Measurements from ENCODE around the gene SKIL. TPM values are rescaled to one million over a fixed set of nuclear protein-coding genes. Genes with fewer than 3 reads are reported as not detected.

Gene SKIL
- total RNA-seq, 4 donors from 2014 or later: 24.9 to 50.6 (median 30.4) TPM

DNA sequence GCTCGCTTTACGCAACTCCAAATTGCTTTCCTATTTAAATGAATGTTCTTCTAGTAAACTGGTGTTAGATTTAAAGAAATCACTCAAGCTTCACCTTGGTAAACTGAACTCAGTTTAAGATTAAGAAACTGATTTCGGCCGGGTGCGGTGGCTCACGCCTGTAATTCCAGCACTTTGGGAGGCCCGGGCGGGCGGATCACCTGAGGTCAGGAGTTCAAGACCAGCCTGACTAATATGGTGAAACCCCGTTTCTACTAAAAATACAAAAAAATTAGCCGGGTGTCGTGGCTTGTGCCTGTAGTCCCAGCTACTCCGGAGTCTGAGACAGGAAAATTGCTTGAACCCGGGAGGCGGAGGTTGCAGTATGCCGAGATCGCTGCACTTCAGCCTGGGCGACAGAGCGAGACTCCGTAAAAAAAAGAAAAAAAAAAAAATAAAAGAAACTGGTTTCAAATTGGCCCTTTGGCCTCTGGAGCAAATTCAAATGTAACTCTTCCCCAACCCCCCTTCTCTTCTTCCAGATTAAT is 1.7 kb downstream of the SKIL start:
- no peak for DNase-seq (ENCODE audit: low spot score in 2 of 2)
- H3K4me1 ChIP-seq: peaks cover 46% of the 10 kb centered on the region
- no peaks in the 10 kb centered on the region for H3K36me3 ChIP-seq
- TF ChIP-seq POLR2A (IDR thresholded peaks at IDR 0.05) (no peak), POLR2AphosphoS5 (IDR thresholded peaks at IDR 0.05) (no peak), EP300 (IDR thresholded peaks at IDR 0.05) (no peak)
- TF ChIP-seq, protein P1, sequence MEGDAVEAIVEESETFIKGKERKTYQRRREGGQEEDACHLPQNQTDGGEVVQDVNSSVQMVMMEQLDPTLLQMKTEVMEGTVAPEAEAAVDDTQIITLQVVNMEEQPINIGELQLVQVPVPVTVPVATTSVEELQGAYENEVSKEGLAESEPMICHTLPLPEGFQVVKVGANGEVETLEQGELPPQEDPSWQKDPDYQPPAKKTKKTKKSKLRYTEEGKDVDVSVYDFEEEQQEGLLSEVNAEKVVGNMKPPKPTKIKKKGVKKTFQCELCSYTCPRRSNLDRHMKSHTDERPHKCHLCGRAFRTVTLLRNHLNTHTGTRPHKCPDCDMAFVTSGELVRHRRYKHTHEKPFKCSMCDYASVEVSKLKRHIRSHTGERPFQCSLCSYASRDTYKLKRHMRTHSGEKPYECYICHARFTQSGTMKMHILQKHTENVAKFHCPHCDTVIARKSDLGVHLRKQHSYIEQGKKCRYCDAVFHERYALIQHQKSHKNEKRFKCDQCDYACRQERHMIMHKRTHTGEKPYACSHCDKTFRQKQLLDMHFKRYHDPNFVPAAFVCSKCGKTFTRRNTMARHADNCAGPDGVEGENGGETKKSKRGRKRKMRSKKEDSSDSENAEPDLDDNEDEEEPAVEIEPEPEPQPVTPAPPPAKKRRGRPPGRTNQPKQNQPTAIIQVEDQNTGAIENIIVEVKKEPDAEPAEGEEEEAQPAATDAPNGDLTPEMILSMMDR (IDR thresholded peaks at IDR 0.05): no peak
- no peaks in the 10 kb centered on the region for H3K27me3 ChIP-seq
- H3K4me3 ChIP-seq: peak overlapping the region; percentile 62
- no peak overlapping the region for H3K27ac ChIP-seq
- WGBS: 84% methylated on average over 20 of the region's 20 CpGs
- H3K9me3 ChIP-seq: no peaks in the 10 kb centered on the region

DNA sequence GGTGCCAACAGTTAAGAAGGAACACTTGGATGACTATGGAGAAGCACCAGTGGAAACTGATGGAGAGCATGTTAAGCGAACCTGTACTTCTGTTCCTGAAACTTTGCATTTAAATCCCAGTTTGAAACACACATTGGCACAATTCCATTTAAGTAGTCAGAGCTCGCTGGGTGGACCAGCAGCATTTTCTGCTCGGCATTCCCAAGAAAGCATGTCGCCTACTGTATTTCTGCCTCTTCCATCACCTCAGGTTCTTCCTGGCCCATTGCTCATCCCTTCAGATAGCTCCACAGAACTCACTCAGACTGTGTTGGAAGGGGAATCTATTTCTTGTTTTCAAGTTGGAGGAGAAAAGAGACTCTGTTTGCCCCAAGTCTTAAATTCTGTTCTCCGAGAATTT is 3.0 kb downstream of the SKIL start:
- no peak for TF ChIP-seq POLR2A (IDR thresholded peaks at IDR 0.05)
- TF ChIP-seq, protein P1 (IDR thresholded peaks at IDR 0.05): no peak
- no peak for TF ChIP-seq POLR2AphosphoS5 (IDR thresholded peaks at IDR 0.05)
- no peak for TF ChIP-seq EP300 (IDR thresholded peaks at IDR 0.05)
- Histone ChIP-seq H3K4me1 (peaks cover 48% of the 10 kb centered on the region), H3K27ac (no peak overlapping the region), H3K36me3 (no peaks in the 10 kb centered on the region), H3K9me3 (no peaks in the 10 kb centered on the region), H3K4me3 (no peak overlapping the region), H3K27me3 (no peaks in the 10 kb centered on the region)
- 90% methylated on average over 5 of the region's 5 CpGs for WGBS
- DNase-seq (ENCODE audit: low spot score in 2 of 2): no peak

DNA sequence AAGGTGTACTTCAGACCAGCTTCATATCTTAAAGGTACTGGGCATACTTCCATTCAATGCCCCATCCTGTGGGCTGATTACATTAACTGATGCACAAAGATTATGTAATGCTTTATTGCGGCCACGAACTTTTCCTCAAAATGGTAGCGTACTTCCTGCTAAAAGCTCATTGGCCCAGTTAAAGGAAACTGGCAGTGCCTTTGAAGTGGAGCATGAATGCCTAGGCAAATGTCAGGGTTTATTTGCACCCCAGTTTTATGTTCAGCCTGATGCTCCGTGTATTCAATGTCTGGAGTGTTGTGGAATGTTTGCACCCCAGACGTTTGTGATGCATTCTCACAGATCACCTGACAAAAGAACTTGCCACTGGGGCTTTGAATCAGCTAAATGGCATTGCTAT is 3.4 kb downstream of the SKIL start:
- Histone ChIP-seq H3K36me3 (no peaks in the 10 kb centered on the region), H3K27me3 (no peaks in the 10 kb centered on the region), H3K9me3 (no peaks in the 10 kb centered on the region), H3K4me3 (no peak overlapping the region), H3K27ac (no peak overlapping the region), H3K4me1 (peaks cover 44% of the 10 kb centered on the region)
- 71% methylated on average over 5 of the region's 5 CpGs for WGBS
- no peak for TF ChIP-seq POLR2AphosphoS5 (IDR thresholded peaks at IDR 0.05)
- no peak for TF ChIP-seq POLR2A (IDR thresholded peaks at IDR 0.05)
- TF ChIP-seq, protein P1 (IDR thresholded peaks at IDR 0.05): no peak
- no peak for TF ChIP-seq EP300 (IDR thresholded peaks at IDR 0.05)
- DNase-seq (ENCODE audit: low spot score in 2 of 2): no peak

DNA sequence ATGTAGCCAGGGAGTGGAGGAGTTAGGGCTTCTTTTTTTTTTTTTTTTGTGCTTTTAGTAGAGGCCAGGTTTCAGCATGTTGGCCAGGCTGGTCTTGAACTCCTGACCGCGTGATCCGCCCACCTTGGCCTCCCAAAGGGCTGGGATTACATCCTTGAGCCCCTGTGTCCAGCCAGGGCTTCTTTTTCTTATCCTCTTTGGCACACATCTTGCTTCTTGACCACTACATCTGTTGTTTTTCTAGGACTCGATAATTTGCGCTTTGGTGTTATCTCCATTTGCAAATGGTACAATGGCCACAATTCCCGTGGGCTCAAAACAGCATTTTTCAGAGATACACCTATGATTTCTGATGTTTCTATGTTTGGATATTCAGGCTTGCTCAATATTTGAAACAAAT is 4.2 kb downstream of the SKIL start:
- no peak for TF ChIP-seq POLR2A (IDR thresholded peaks at IDR 0.05)
- TF ChIP-seq EP300 (IDR thresholded peaks at IDR 0.05): no peak
- no peak for TF ChIP-seq POLR2AphosphoS5 (IDR thresholded peaks at IDR 0.05)
- TF ChIP-seq, protein P1 (IDR thresholded peaks at IDR 0.05): no peak
- no peak for DNase-seq (ENCODE audit: low spot score in 2 of 2)
- no peaks in the 10 kb centered on the region for H3K27me3 ChIP-seq
- H3K9me3 ChIP-seq: no peaks in the 10 kb centered on the region
- H3K27ac ChIP-seq: no peak overlapping the region
- H3K36me3 ChIP-seq: no peaks in the 10 kb centered on the region
- H3K4me1 ChIP-seq: peaks cover 39% of the 10 kb centered on the region
- WGBS: 91% methylated on average over 6 of the region's 6 CpGs
- no peak overlapping the region for H3K4me3 ChIP-seq

DNA sequence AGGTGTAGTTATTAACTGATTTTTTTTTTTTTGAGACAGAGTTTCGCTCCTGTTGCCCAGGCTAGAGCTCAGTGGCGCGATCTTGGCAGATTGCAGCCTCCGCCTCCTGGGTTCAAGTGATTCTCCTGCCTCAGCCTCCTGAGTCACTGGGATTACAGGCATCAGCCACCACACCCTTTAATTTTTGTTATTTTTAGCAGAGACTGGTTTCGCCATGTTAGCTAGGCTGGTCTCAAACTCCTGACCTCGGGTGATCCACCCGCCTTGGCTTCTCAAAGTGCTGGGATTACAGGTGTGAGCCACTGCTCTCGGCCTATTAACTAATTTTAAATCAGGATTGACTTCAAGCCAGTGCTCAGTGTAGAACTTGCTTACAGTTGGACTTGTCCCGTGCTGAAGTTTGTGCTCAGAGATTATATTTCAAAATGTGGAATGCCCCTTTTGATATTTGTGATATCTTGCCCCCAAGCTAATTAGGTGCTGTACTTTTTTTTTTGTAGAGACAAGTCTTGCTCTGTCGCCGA is 6.0 kb downstream of the SKIL start:
- no peak for DNase-seq (ENCODE audit: low spot score in 2 of 2)
- H3K4me1 ChIP-seq: peaks cover 45% of the 10 kb centered on the region
- WGBS: 70% methylated on average over 11 of the region's 11 CpGs

More for the DNA sequence above, 6.0 kb downstream of the SKIL start:
- no peaks in the 10 kb centered on the region for H3K36me3 ChIP-seq
- H3K9me3 ChIP-seq: no peaks in the 10 kb centered on the region
- TF ChIP-seq, protein P1 (IDR thresholded peaks at IDR 0.05): no peak
- TF ChIP-seq POLR2A (IDR thresholded peaks at IDR 0.05) (no peak), POLR2AphosphoS5 (IDR thresholded peaks at IDR 0.05) (no peak), EP300 (IDR thresholded peaks at IDR 0.05) (no peak)
- no peak overlapping the region for H3K27ac ChIP-seq
- H3K27me3 ChIP-seq: no peaks in the 10 kb centered on the region
- H3K4me3 ChIP-seq: no peak overlapping the region
